Purkinje cell (primary cell): ENCODE data around the gene SSTR4. TPM values are rescaled to one million over a fixed set of nuclear protein-coding genes. Genes with fewer than 3 reads are reported as not detected.

ENCODE experiments used
- polyA plus RNA-seq: library from polyadenylated mRNA; unstranded; fragments of >200 nt; fragmentation: Nextera tagmentation; gene quantifications from 2 replicates; pipeline ENCODE4 v1.2.1, GENCODE V29; 2014

The SSTR4 gene
- polyA plus RNA-seq: not detected in 2 replicates

GRCh38 chr20:23034721-23035671 is at the start of gene SSTR4:
Gene SSTR4 (plus strand): TSS chr20:23035312. CDS start chr20:23035484, 172 bp downstream.

GRCh38 chr20:23049201-23050075 is 14.3 kb downstream of the SSTR4 start, which contains the start of gene THBD:
Gene THBD (minus strand): TSS chr20:23049672. CDS start chr20:23049504, 168 bp downstream.

GRCh38 chr20:23086056-23086566 is 51.0 kb downstream of the SSTR4 start, which contains the start of gene CD93:
Gene CD93 (minus strand): TSS chr20:23086324. CDS start chr20:23086192, 132 bp downstream.

Other genes with a start within 250 kb of the SSTR4 start
- gene THBD, start 14.4 kb downstream of the SSTR4 start, polyA plus RNA-seq: not detected in 2 replicates
- gene CD93, start 51.0 kb downstream of the SSTR4 start, polyA plus RNA-seq: not detected in 2 replicates